GM03348 (cell line): ENCODE data around the gene IL2.

Source experiments
- DNase-seq: peaks from one replicate; pipeline ENCODE4 v3.0.0; 2012; ENCODE audit warnings: low spot score

IL2 gene

DNA sequence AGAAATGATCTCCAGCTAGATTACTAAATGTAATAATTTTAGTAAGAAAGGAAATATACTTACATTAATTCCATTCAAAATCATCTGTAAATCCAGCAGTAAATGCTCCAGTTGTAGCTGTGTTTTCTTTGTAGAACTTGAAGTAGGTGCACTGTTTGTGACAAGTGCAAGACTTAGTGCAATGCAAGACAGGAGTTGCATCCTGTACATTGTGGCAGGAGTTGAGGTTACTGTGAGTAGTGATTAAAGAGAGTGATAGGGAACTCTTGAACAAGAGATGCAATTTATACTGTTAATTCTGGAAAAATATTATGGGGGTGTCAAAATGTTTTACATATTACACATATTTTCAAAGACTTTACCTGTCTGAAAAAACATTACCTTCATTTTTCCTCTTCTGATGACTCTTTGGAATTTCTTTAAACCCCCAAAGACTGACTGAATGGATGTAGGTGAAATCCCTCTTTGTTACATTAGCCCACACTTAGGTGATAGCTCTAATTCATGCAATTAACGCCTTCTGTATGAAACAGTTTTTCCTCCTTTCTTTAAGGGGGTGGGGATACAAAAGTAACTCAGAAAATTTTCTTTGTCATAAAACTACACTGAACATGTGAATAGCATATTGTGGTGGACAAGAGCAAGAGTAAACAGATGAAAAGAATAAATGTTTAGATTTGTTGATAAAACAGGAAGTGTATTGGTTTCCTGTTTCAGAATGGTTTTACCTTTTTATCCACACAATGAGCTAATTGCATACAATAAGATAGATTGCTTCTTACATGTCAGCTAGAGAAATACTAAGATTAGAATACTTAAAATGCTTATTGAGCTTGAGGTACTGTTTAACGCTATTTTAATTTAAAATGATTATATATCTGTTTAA lies at the start of gene IL2:
TSS of gene IL2 (minus strand) at position 495 of the 886 bp plus-strand sequence. CDS start at position 210, 285 bp downstream.
- no peak for DNase-seq

DNA sequence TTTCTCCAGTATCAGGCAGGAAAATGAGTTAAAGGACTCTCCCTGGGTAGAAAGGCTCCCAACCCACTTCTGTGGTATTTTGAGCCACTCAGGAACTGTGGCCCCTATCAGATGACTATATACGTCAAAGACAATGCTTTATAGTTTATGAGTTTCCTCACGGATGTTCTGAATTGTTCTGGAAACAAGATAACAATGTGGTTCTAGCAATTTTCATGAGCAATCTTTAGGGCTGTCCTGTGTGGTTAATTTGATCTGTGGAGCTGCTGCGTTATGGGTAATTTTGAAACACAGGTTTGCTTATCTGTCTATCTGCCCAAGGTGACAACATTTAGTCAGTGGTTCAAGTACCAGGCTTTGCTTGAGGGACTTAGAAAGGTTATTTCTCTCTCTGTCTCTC lies 46.7 kb upstream of the IL2 start:
- no peak for DNase-seq

DNA sequence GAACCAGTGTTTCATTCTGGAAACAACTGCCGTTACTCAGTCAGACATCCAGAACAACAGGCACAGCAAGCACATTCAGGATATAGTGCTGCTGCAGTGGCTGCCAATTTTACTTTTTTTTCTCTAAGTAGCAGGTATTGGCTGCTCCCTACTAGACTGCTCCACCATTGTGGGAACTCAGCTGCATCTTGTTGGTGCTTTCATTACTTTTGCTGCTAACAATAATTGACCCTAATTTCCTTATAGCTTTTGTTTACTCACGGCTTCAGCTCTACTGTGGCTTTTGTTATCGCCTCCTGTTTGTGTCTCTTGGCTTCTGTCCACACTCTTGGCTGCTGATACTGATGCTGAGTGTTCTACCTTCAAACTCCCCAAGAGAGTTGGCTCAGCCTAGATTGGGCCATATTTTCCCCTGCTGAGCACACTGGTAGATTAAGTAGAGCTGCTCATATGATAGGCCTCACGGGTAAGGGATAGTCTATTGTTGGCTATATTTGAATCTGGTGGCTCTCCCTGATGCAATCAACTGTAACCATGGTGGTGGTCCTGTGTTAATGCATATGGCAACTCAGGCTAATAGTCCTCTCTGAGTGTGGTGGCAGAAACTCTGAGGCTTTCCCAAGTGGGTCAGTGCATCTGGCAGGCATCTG lies 44.5 kb upstream of the IL2 start:
- no peak for DNase-seq

DNA sequence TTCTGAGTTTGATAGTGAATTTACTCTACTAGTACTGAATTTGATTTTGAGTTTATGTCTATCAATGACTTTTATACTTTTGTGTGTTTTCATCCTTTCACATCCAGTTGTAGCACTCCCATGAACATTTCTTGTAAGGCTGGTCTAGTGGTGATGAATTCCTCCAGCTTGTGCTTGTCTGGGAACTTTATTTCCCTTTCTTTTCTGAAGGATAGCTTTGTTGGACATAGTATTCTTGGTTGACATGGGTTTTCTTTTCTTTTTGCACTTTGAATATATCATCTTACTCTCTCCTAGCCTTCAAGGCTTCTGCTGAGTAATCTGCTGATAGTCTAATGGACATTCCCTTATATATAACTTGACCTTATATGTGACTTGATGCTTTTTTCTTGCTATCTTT lies 32.5 kb upstream of the IL2 start:
- no peak for DNase-seq

DNA sequence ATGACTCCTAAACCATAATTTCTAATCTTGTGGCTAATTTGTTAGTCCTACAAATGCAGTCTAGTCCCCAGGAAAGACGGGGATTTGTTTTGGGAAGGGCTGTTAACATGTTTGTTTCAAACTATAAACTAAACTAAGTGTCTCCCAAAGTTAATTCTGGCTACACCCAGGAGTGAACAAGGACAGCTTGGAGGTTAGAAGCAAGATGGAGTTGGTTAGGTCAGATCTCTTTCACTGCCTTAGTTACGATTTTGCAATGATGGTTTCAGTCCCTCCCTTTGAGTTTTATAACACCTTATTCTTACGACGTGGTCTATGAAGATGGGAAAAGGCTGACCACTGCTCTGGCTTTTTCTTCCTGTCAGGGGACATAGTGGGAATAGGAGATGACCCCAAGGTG lies 27.0 kb upstream of the IL2 start:
- no peak for DNase-seq

DNA sequence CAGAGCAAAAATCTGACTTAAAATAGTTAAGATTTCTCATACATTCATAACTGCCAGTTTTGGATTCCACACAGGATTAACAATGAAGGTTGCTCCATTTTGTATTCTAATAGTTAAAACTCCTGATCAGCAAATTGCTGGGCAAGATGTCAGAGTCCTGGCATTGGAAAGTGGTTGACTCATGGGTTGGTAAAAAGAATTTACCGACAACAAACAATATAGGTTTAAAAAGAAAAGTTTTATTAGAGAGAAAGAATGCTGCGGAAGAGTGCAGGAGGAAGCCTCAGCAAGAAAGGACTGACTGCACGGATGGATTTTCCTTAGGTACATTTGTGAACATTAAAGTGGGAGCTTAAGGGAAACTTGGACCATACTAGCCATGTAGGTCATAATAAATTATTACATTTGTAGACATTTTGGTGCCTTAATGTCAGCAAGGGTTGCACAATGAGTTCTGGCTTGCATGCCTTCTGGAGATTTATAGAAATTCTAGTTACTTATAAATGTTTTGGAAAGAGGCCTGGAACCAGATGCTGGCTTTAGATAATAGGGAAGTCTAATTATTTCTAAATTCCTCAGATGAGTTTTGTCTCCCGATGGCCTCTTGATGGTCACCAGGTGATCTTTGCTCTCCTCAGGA lies 25.4 kb upstream of the IL2 start:
- DNase-seq = peak; percentile 9

DNA sequence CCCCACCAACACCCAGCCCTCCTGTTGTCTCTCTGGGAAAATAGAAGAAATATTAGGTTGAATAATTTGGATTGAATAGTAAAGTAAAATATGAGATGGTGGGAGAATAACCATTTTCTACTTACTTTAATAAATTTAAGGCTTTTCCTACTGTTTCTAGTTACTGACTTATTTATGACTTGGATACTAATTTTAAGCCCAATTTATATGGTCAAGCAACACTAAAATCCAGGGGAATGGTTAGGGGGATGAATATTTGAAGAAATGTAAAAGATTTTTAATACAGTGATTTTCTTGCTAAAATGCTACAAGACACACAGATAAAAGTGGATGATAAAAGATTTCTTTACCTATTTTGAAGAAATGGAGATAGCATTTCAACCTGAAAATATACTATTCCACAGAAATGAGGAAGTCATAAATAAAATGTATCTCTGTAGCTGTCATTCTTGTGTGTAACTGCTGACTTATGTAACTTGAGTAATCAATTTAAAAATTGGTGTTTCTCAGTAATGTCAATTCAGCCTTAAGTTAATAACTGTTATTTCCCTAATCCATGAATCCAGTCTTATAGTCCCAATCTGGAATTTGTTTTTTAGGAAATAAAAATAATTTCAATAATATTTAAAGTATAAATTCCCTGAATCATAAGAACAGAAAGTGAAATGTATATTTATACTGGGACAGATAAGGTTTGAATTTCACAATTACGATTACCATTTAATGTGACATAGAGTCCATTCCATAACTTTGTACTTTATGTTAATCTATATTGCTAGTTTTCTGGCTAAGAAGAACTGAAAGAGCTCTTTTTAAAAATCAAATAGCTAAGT lies 24.3 kb upstream of the IL2 start:
- DNase-seq = no peak

DNA sequence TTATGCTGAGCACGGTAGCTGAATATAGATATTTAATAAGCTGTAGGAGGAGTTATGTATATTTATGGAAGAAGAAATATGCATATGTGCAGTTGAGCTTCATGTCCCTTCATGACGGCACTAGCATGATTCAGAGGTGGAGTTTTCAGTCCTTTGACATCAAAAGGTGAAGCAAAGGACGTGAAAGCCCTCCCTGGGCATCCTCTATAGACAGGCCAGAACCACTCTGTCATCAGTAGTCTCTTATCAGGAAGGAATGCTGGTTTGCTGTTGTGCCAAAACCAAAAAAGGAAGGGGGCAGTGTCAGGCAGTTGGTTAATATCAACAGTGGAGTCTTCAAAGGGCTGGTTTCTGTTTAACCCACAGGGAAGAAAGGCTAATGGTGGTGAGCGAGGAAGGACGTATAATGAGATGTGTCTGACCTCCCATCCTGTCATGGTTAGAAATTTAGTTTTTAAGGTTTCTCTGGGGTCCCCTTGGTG lies 23.5 kb upstream of the IL2 start:
- peak; percentile 11 for DNase-seq

DNA sequence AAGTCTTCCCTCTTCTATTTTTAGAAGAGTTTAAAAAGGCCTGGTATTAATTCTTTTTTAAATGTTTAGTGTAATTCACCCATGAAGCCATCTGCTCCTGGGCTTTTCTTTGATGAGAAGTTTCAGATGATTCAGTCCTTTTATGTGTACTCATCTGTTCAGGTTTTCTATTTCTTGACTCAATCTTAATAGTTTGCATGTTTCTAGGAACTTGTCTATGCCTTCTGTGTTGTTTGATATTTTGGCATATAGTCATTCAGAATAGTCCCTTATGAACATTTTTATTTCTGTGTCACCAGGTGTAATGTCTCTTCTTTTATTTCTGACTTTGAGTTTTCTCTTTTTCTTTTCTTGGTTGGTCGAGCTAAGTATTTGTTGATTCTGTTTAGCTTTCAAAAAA lies 20.2 kb upstream of the IL2 start:
- DNase-seq = no peak

DNA sequence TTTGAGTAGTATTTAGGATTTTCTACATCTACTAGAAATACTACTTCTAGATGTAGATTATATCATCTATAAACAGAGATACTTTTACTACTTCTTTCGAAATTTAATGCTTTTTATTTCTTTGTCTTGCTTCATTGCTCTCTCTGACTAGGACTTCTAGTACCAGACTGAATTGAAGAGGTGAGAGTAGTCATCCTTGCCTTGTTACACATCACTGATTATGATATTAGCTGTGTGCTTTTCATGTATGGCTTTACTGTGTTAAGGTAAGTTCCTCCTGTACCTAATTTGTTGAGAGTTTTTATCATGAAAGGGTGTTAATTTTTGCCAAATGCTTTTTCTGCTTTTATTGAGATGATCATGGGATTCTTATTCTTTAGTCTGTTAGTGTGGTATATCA lies 19.6 kb upstream of the IL2 start:
- no peak for DNase-seq

DNA sequence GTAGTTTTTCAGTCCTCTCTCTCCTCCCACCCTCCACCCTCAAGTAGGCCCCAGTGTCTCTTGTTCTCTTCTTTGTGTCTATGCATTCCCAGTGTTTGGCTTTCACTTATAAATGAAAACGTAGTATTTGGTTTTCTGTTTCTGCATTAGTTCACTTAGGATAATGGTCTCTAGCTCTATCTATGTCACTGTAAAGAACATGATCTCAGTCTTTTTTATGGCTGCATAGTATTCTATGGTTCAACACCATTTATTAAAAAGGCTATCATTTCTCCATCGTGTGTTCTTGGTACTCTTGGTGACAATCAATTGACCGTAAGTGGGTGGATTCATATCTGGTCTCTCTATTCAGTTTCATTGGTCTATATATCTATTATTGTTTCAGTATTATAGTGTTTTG lies 18.7 kb upstream of the IL2 start:
- DNase-seq = no peak

DNA sequence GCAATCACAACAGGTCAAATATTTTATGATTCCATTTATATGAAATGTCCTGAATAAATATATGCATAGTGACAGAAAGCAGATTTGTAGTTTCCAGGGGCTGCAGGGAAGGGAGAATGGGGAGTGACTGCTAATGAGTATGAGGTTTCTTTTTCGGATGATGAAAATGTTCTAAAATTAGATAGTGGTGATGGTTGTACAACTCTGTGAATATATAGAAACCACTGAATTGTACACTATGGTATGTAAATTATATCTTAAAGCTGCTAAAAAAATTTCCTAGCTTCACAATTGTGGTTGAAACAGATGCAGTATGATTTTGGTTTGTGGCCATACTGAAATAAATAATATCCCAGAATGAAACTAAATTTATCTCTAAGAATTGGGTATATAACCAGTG lies 12.9 kb upstream of the IL2 start:
- no peak for DNase-seq

DNA sequence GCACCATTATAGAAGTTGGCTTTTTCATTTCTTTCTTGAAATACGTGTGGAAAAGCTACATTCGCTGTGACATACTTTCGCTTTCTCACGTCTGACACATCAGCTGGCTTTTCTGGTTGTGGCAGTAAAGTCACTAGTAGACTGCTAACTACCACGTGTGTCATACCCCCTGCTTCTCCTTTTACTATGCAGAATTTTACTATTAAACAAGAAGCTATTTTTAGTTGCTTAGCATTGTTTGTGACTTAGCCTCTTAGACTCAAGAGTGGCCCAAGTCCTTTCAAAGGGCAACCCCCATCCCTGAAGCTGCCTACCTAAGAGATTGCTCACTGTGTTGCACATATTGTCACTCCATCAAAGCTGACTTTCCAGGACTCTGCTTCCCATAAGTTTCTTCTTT lies 2.1 kb upstream of the IL2 start:
- no peak for DNase-seq

DNA sequence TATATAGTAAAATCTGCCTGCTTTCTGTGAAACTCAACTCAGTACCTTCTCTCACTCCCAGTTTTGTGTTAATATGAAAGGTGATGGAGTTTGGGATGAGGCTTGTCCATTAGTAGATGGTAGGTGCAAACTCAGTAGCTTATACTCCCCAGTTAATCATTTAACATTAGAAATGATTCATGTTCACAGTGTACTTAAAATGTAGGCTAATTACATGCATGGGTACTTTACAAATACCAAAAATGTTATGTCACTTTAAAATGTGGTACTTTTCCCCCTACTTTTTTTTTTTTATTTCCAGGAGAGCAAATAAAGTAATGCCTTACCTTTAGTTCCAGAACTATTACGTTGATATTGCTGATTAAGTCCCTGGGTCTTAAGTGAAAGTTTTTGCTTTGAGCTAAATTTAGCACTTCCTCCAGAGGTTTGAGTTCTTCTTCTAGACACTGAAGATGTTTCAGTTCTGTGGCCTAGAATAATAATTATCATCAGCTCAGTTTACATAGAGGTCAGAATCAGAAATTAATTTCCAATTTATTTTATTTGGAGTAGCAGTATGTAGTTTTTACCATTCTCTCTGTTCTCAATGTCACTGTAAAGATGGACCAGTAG lies 3.0 kb downstream of the IL2 start:
- no peak for DNase-seq

DNA sequence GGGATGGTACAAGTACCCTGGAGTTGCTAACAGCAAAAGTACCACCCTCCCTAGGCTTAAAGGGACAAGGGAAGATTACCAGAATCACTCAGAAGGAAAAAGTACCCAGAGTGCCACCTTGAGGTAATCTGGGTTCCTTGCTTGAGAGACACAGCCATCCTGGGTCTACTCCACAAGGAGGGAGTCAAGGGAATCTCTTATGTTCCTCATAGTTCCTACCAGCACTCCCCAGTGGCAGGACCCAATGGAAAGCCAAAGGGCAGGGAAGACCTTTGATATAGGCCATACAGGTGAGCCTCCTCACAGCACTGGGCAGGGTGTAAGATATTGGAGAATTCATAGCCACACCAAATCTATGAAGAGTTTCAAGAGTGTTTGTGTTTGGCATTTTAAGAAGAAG lies 5.7 kb downstream of the IL2 start:
- DNase-seq = no peak

DNA sequence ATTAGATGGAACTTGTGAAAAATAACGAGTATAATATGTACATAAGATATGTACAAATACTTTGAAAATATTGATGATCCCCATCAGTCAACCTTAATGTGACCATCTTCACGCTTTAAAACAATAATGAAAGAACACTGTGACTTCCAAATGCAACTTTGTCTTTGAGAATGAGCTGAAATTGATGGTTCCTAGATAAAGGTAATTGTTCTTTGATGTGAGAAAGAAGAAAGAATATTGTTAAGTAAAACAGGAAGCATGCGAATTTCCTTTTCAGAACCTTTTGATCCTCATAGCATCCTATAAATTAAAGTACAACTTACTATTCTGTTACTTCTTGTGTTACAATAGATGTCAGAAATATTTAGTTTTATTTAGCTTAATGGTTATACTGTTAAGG lies 22.2 kb downstream of the IL2 start:
- DNase-seq = no peak

DNA sequence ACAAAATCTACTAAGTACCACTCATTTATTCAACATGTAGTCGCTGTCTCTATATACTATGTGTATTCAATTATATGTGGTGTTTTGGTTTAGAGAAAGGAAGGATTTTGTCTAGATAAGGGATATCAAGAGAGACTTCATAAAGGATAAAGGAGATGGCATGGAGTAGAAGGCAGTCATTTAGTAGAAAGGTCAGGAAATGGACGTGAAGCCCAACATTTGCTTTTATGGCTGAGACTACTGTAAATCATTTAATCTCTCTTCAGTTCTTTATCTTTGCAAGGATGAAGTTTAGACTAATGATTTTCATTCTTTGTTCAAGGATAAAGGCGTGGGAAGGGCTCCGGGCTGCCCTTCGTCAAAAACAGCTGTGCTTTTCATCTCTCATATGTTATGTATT lies 25.2 kb downstream of the IL2 start:
- DNase-seq = no peak

DNA sequence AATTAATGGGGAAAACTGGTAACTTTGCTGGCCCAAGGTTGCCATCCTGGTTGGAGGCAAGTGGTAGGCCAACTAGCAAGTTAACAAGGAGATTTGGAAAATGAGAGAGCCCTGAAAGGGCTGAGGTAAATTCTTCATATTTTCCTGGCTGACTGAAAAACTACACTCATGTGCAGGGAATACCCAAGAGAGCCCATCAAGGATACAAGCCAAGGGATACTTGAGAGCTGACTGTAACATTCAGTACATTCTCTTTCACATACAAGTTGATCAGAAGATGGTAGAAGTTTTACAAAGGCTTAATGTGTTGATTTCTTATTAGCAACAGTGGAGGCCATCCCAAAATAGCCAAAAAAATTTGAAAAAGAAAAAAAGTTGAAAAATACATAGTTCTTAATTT lies 33.3 kb downstream of the IL2 start:
- peak; percentile 8 for DNase-seq

DNA sequence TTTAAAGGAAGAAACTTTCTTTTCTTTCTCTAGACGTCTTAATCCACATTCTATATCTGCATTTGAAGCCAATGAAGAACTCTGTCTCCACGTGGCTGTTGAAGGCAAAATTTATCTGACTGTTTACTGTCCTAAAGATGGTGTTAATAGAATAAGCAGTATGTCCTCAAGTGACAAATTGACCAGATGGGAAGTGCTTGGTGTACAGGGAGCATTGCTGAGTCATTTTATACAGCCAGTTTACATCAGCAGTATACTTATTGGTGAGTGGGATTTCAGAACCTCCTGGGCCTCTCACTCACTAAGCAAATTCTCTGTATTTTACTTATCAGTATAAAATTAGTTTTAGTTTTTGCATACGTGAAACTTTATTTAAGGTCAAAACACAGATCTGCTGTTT lies 44.0 kb downstream of the IL2 start:
- DNase-seq = no peak

DNA sequence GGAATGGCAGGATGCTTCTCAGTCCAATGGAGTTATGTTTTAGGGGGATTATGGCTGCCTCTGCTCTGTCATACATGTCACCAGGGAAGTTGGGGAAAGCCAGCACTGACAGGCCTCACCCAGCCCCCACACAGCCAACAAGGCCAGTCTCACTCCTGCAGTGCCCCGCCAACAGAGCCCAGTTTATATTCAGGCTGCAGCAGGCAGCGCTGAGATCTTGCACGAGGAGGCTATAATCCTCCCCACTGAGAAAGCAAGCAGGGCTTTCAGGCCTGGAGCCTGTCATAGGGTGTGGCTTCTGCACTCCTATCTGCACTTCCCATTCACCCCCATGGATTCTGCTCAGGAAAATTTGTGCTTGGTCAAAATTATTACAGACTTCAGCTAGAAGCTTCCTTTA lies 52.7 kb downstream of the IL2 start:
- no peak for DNase-seq
